Testis (tissue), 3 donors: ENCODE results near the gene GLYR1. TPM values are rescaled to one million over a fixed set of nuclear protein-coding genes. Genes with fewer than 3 reads are reported as not detected.

Source experiments
- DNase-seq: peaks from one replicate; pipeline ENCODE4 v3.0.0-alpha.2; 2019
- H3K27ac ChIP-seq, 2 donors: fragments of 200-600 bp; sonication (generic); one replicate each; pipeline ENCODE4 v1.5.1; 2019
- H3K27me3 ChIP-seq: fragments of 200-600 bp; sonication (generic); one replicate; pipeline ENCODE4 v1.5.1; 2019
- H3K36me3 ChIP-seq: fragments of 200-600 bp; sonication (generic); one replicate; pipeline ENCODE4 v1.5.1; 2017; ENCODE audit warnings: low read depth; ENCODE audit errors: missing control alignments
- H3K4me1 ChIP-seq: fragments of 200-600 bp; sonication (generic); one replicate; pipeline ENCODE4 v1.5.1; 2019
- H3K4me3 ChIP-seq, 2 donors: fragments of 200-600 bp; sonication (generic); one replicate each; pipeline ENCODE4 v1.5.1; 2017 to 2019
- H3K9me3 ChIP-seq: fragments of 200-600 bp; sonication (generic); one replicate; pipeline ENCODE4 v1.5.1; 2017
- CTCF ChIP-seq, 3 experiments: fragments of 450-650 bp in 2 of 3; fragments of 200-600 bp in 1 of 3; sonication (generic) in 1 of 3; IDR thresholded peaks; one replicate each; pipeline ENCODE4 v1.5.1; 2016 to 2019; ENCODE audit warnings: antibody characterized with exemption in 3 of 3, mild to moderate bottlenecking in 2 of 3, moderate library complexity in 1 of 3
- POLR2A ChIP-seq: fragments of 450-650 bp; IDR thresholded peaks from one replicate; pipeline ENCODE4 v1.6.1; 2017; ENCODE audit warnings: antibody characterized with exemption, mild to moderate bottlenecking, moderate library complexity
- WGBS, 2 donors: methylation state at CpG; one replicate each; pipeline ENCODE4 v1.1.5; 2018; 5-methylcytosine and 5-hydroxymethylcytosine counted together
- intact Hi-C: fragments of 100-400 bp; cut with DNase I; formaldehyde crosslinking; loops from one replicate; pipeline ENCODE4 v1.15.1; 2023; ENCODE audit warnings: low total_unique reads
- polyA plus RNA-seq: library from polyadenylated mRNA; stranded (reverse); fragments of 350-450 nt; fragmentation: Illumina TruSeq; extraction: RNeasy Lipid Tissue Mini Kit (QIAGEN cat#74804); gene quantifications from one replicate; pipeline ENCODE4 v1.2.3, GENCODE V29; 2014; ENCODE audit warnings: low read depth, low replicate concordance; ENCODE audit not compliant: insufficient read depth
- total RNA-seq, 2 donors: library from RNA; depleted of rRNA; stranded (reverse); fragments of >200 nt; gene quantifications; one replicate each; pipeline ENCODE4 v1.2.3, GENCODE V29; 2016

The GLYR1 gene
- total and polyA plus RNA-seq, 3 donors from 2014 or later, result 66.6 to 83.5 (median 70.5) TPM

GRCh38 chr16:4783251-4783950, 63.7 kb downstream of the GLYR1 start:
- intact Hi-C loops, result no loop called here
- no peak for DNase-seq
- no peak overlapping the region for H3K27ac ChIP-seq
- no peaks in the 10 kb centered on the region for H3K36me3 ChIP-seq
- H3K9me3 ChIP-seq, result no peaks in the 10 kb centered on the region
- TF ChIP-seq CTCF (IDR thresholded peaks at IDR 0.05) (no peak), POLR2A (no peak)
- H3K4me3 ChIP-seq, result no peak overlapping the region
- H3K4me1 ChIP-seq, result no peaks in the 10 kb centered on the region
- 92 to 98% methylated on average over 14 to 25 of the region's 25 CpGs for WGBS, 2 donors
- H3K27me3 ChIP-seq, result no peaks in the 10 kb centered on the region

GRCh38 chr16:4780235-4780634, 66.9 kb downstream of the GLYR1 start:
- TF ChIP-seq POLR2A (no peak), CTCF (IDR thresholded peaks at IDR 0.05) (no peak)
- DNase-seq, result no peak
- Histone ChIP-seq H3K4me1 (no peaks in the 10 kb centered on the region), H3K9me3 (no peaks in the 10 kb centered on the region), H3K36me3 (no peaks in the 10 kb centered on the region), H3K4me3 (no peak overlapping the region), H3K27ac (no peak overlapping the region), H3K27me3 (no peaks in the 10 kb centered on the region)
- WGBS, 2 donors, result 87 to 92% methylated on average over 4 of the region's 4 CpGs
- intact Hi-C loops, result no loop called here

DNA sequence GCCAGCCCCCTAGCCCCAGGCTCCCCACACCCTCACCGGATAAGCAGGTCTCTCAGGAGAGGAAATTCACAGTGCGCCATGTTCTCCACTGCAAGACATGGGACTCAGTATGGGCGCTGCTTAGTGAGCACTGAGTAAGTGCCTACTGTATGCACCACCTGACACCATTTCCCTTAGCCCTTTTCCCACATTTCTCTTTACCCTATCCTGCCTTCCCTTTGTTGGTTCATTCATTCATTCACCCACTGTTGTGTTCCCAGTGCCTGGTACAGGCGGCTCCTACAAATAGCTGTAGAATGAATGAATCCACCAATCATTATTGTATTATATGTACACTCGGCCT, 69.1 kb downstream of the GLYR1 start:
- Histone ChIP-seq H3K36me3 (no peaks in the 10 kb centered on the region), H3K27me3 (no peaks in the 10 kb centered on the region), H3K4me3 (no peak overlapping the region), H3K9me3 (no peaks in the 10 kb centered on the region), H3K4me1 (no peaks in the 10 kb centered on the region), H3K27ac (no peak overlapping the region)
- no peak for TF ChIP-seq POLR2A
- TF ChIP-seq CTCF (IDR thresholded peaks at IDR 0.05), result no peak
- intact Hi-C loops, result no loop called here
- 86 to 95% methylated on average over 4 to 5 of the region's 5 CpGs for WGBS, 2 donors
- no peak for DNase-seq

GRCh38 chr16:4777339-4778049, 69.6 kb downstream of the GLYR1 start:
- no peak for DNase-seq
- Histone ChIP-seq H3K27ac (no peak overlapping the region), H3K36me3 (no peaks in the 10 kb centered on the region), H3K9me3 (no peaks in the 10 kb centered on the region), H3K4me3 (no peak overlapping the region), H3K27me3 (no peaks in the 10 kb centered on the region), H3K4me1 (no peaks in the 10 kb centered on the region)
- intact Hi-C loops, result no loop called here
- WGBS, 2 donors, result 80 to 87% methylated on average over 7 to 17 of the region's 17 CpGs
- TF ChIP-seq CTCF (IDR thresholded peaks at IDR 0.05) (no peak), POLR2A (no peak)
